GM18909 (cell line): ENCODE results near the gene KCTD19.

Experiments
- ATAC-seq: cut with Tn5 transposase; IDR thresholded peaks from one replicate; pipeline ENCODE4 v1.9.1; 2021; ENCODE audit warnings: mild to moderate bottlenecking; ENCODE audit not compliant: unreplicated experiment, poor library complexity

Gene KCTD19

GRCh38 chr16:67246756-67247191, 79.8 kb downstream of the KCTD19 start:
- ATAC-seq, result peak; percentile 2

- ATAC-seq, result peak; percentile 25
Measured at GRCh38 chr16:67246081-67246755, 80.3 kb downstream of the KCTD19 start.

- ATAC-seq, result no peak
Measured at GRCh38 chr16:67245674-67246080, 80.9 kb downstream of the KCTD19 start.

- no peak for ATAC-seq
Measured at GRCh38 chr16:67245186-67245585, 81.4 kb downstream of the KCTD19 start.

- peak; percentile 54 for ATAC-seq
Measured at GRCh38 chr16:67244387-67245185, 82.0 kb downstream of the KCTD19 start.

GRCh38 chr16:67243481-67243880, 83.1 kb downstream of the KCTD19 start:
- ATAC-seq, result no peak

GRCh38 chr16:67242138-67242730, 84.3 kb downstream of the KCTD19 start:
- no peak for ATAC-seq

GRCh38 chr16:67241008-67241900, 85.3 kb downstream of the KCTD19 start:
- ATAC-seq, result no peak

- no peak for ATAC-seq
Measured at GRCh38 chr16:67240506-67240905, 86.0 kb downstream of the KCTD19 start.
